ENCODE measurements around the gene ALOX5AP.

Gene ALOX5AP

DNA sequence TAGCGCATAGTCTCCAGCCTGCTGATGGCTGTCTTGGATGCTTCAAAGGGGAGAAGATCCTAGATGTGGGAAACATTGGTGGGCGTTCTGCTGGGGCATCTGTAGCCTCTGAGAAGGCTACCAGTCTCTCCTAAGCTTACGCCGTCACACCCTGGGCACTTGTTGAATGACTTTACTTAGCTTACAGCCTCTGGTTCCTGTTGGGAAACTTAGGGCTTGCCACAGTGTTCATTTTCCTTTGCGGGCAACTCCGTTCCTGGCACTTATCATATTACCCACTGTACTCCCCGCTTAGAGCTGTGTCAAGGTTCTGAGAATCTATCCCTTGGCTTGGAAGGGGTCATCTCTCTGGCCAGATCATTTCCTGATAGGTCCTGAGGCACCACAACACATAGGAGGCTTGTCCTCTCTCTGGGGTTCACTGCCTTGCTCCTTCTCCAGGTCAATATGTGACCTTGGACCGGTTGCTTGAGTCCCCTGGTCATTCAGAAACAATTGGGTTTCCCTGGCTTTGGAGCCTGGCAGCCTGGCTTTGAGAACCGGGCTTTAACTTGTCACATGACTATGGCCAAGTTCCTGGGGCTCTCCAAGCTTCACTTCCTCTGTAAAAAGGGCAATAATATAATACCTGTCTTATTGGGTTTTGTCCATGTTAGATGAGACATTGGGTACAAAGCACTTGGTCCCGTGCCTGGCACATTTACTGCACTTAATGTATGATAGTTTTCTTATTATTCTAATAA lies 20.5 kb upstream of the ALOX5AP start:
- no peak for DNase-seq (ENCODE audit: low read depth)

DNA sequence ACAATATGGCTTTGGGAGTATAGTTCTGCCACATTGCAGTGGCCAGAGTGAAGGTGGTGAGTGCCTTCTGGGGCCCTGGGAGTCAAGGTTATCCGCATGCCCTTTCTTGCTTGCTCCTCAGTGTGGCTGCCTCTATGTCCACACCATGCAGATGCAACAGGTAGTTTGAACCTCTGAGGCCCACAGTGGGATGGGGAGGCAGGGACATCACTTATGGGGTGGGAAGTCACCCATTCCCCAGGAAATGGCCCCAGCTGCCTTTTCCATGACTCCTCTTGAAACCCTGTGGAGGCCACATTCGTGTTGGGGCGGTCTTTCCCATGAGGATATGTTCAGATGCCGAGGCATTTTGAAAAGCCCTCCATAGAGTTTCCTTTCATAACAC lies 20.0 kb upstream of the ALOX5AP start:
- DNase-seq (ENCODE audit: low read depth): no peak

DNA sequence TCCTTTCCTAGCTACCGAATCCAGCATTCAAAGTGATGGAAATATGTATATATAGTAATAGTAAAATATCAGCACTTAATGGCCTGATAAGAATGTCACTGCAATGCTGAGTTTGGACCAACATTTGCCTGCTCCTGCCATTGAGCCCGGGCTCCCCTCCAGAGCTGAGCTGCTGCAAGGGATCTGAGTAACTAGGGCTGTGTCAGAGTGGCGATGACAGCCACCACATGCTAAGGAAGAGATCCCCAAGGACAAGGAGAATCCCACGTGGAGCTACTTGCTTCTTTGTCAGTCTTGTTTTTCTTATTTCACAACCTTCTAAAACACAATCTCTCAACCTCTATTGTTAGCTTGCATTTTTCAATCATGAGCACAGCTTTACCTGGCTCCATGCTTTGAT lies 19.5 kb upstream of the ALOX5AP start:
- no peak for DNase-seq (ENCODE audit: low read depth)

DNA sequence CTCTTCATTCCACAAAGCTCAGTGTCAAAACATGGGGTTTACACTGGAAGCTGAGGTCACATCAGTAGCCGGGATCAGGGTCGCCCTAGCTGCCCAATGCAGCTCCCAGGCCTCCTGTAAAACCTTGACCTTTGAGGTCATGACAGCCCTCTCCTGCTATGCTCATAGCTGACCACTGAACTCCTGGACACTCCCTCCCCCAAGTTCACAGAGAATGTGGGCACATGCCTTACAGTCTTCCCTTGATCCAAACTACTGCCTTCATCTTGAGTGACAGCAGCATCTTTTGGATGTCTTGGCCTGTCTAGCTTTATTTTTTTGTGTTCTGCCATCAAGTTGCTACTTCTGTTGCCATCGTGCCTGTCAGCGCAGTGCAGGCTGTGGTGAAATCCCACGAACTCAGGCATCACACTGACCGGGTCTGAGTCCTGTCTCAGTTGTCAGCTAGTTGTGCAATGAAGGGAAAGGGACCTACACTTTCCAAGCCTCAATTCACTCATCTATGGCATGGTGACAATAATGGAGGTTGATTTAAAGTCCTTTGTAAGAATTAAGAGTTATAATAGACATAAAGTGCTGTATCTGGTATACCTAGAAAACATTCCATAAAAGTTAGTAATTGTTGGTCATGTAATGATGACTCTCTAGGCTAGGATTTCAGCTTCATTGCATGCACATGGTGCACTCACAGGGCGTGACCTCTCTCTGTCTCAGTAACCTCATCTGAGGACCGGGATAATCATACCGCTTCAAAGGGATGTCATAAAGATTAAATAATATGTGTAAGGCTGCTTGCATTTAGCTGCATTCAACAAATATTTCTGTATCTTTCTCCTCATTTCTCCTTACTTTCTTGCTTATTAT lies 16.4 kb upstream of the ALOX5AP start:
- DNase-seq (ENCODE audit: low read depth): no peak

DNA sequence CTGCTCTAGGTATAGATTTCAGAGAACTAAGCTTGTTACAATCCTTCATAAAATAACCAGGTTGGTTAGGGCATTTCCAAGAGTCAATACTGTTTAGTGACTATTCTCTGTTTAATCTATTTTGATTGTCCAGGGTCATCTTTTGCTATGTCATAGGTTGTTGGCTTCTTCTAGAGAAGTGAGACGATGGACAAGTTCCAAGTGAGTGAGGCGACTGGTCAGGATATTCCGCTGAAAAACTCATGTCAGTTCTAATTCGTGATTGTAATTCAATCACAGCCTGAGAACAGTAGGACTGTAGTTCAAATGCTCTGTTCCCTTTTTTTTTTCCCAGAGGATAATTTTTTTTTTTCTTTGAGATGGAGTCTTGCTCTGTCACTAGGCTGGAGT lies 15.8 kb upstream of the ALOX5AP start:
- no peak for DNase-seq (ENCODE audit: low read depth)

DNA sequence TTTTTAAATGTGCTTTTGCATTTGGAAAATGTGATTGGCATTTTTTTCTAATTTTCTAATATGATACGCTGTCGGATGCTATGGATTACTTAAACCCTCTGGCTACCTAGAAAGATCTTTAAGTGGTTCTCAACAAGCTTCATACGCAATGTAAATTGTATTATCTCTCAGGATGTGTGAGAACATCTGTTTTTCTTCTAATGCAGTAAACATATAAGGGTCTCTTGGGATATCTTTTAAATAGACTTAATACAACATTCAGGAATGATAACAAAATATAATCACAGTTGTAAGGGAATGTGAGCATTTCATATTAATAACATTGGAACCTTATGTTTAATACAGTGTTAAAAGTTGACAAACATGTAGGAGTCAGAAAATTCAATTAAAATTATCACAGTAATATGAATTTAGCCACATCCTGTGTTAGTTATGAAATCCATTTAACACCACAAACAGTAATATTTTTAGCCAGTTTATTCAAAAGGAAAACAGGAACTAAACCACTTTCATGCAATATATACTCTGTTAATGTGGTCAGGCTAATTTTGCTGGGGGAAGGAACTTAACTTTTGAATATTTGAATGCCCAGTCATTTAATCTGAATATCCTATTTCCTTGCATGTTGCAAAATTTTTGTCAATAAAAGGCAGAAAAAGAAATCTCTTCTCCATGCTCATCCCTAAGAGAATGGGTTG lies 15.0 kb upstream of the ALOX5AP start:
- DNase-seq (ENCODE audit: low read depth): no peak

DNA sequence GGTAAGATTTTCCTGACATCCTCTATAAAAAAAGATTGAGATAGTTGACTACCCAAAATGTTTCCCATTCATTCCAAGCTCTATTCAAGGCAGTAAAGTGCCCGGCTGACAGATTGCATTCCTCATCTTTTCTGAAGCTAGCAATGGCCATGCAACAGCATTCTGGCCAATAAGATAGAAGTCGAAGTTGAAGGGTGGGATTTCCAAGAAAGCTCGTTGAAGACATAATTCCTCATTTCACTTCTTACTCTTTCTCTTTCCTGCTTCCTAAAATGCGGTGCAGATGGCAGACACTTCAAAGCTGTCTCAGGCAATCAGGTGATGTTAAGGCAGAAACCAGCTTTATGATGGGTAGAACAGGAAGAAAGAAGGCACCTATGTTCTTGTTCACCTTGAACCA lies 13.4 kb upstream of the ALOX5AP start:
- DNase-seq (ENCODE audit: low read depth): no peak

DNA sequence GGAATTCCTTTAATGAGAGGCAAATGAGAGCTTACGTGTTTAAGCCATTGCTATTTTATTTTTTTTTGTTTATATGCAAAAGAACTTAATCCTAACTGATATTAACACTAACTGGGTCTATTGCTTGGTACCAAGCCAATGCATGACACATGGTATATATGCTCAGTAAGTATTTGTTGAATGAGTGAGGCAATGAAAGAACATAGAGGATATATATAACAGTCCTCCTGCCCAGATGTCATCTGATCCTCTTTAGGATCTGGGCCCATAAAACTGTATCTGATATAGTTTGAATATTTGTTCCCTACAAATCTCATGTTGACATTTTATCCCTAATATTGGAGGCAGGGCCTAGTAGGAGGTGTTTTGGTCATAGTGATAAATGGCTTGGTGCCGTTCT lies 13.0 kb upstream of the ALOX5AP start:
- no peak for DNase-seq (ENCODE audit: low read depth)

DNA sequence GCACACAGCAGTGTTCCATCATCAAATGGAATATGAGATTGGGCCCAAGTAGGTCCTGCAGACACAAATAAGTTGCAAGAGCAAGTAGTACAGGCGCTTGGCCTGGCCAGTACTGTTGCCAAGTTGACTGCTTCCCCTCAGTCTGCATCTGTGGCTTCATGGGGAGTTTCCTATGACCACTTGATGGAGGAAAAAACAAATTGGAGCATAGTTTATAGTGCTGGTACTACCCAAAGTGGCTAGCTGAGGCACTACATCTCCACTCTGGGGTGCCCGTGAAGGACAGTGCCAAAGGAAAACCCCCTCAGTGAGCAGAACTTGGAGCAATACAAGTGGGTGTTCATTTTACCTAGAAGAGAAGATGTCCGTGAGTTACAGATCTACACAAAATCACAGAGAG lies 10.6 kb upstream of the ALOX5AP start:
- DNase-seq (ENCODE audit: low read depth): no peak

DNA sequence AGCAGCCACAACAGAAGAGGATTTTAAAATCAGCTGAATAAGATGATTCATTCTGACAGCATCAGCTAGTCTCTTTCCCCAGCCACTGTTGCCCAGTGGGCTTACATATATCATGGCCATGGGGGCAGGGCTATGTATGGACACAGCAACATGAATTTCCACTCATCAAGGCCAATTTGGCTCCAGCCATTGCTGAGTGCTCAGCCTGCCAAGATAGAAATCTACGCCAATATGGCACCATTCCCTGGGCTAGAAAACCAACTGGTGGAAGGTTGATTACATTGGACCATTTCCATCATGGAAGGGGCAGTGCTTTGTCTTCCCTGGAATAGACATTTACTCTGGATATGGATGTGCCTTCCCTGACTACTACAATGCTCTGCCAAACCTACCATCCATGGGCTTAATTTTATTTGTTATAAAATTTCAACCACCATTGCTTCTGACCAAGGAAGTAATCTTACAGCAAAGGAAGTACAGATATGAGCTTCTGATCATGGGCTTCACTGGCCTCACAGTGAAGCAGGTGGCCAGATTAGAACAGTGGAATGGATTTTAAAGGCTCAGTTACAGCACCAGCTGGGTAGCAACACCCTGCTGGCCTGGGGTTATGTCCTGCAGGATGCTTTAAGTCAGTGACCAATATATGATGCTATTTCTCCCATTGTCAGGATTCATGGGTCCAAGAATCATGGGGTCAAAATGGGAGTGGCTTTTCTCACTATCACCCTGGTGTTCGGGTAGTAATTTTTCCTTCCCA lies 9.8 kb upstream of the ALOX5AP start:
- no peak for DNase-seq (ENCODE audit: low read depth)

DNA sequence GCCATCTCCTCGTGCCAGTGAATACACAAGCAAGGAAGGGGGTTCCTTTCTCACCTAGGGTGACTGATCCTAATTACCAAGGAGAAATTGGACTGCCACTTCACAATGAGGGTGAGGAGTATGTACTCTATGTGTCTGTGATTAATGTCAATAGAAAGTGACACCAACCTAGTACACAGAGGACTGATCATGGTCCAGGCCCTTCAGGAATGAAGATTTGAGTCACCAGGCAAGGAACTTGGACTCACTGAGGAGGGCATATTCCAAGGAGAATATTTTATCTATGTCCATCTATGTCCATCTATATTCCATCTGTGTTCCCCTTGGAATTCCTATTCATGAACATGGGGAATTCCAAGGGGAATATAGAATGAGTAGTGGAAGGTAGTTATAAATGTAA lies 9.2 kb upstream of the ALOX5AP start:
- DNase-seq (ENCODE audit: low read depth): no peak

DNA sequence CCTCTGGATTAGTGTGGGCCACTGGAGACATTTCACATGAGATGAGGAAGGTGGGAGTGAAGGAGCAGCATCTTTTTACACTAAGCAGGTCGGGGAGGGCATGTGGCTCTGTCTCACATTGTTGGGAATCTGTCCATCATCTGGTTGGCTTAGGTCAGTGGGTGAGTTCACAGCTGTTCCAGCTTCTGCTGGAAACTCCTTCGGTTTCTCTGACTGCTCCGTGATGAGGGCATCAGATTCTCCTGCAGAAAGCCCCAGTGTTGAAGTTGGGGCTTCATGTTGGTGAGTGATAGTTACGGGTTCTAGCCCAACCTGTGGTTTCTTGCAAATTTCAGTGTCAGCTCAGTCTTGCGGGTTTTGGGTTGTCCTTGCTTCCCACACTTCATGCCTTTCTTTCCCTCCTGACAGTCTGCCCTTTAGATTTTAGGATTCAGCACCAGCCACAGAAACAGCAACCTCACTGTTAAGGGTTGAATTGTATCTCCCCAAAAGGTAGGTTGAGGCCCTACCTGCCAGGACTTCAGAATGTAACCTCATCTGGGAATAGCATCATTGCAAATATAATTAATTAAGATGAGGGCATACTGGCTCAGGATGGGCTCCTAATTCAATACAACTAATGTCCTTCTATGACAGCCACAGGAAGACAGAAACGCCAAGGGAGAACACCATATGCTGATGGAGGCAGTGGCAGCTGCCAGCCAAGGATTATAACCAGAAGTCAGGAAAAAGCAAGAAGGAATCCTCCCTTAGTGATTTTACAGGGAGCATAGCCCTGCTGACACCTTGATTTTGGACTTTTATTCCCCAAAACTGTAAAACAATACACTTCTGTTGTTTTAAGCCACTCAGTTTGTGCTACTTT lies 7.6 kb upstream of the ALOX5AP start:
- no peak for DNase-seq (ENCODE audit: low read depth)

DNA sequence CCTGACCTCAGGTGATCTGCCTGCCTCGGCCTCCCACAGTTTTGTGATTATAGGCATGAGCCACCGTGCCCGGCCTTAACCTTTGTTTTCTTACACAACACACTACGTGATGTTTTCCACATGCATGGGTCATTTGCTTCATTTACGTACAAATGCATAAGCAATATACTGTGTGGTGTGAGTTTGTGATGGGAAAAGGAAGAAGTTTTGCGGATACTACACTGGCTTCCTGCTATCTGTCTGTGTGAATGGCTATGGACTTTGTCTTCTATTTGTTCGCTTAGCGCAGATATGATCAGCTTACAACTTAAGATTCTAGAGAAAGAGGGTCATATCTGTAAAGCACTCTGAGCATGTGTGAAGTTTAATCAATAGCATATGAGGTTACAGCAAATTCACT lies 5.5 kb upstream of the ALOX5AP start:
- DNase-seq (ENCODE audit: low read depth): no peak

DNA sequence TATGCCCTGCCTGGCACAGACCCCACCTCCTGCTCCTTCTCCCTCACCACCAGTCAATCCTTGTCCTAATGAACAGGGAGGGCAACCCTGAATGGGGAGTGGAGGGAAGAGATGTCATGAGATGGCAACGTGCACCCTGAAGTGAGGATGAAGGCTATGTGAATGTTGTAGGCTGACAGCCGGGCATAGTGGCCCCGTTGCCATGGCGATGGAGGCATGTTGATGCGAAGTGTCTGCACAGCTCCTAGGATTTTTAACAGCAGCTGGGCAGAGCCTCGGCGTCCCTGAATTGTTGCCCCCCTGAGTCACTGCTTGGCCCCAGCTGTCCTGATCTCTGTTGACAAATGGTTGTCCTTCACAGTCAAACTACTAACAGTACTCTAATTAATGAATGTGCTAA lies 4.8 kb upstream of the ALOX5AP start:
- DNase-seq (ENCODE audit: low read depth): no peak

DNA sequence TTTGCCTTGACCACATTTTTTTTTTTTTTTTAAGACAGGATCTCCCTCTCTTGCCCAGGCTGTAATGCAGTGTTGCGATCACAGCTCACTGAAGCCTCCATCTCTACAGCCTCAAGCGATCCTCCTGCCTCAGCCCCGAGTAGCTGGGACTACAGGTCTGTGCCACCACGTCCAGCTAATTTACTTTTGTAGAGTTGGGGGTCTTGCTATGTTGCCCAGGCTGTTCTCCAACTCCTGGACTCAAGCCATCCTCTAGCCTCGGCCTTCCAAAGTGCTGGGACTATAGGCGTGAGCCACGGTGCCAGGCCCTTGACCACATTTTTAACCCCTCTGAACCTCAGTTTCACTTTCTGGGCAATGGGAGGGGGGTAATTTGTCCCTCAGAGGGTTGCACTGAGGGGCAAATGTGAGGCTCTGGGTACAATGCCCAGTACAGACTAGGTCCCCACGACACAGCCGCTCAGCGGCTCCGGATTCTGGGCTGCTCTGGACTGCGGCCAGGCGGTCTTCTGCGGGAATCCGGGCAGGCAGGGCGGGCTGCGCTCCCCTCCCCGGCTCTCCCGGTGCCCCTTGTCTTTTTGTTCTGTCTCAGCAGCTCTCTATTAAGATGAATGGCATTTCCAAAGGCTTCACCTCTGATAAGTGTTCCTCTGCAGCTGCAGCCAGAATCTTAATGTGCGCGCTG lies 3.8 kb upstream of the ALOX5AP start:
- no peak for DNase-seq (ENCODE audit: low read depth)

DNA sequence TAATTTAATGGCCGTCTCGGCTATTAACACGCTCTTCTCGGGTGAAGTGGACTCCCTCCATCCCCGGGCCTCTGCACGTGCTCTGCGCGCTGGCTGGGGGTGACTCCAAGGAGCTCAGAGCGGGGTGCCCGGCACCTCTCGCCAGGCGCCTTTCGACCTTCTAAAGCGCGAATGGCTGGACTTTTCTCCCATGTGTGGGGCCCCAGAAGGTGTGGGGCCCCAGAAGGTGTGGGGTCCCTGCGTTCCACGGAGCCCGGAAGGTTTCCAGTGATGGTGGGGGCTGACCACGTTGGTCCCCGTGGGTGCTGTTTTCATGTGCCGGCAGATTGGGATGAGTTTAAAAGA lies 3.3 kb upstream of the ALOX5AP start:
- no peak for DNase-seq (ENCODE audit: low read depth)

DNA sequence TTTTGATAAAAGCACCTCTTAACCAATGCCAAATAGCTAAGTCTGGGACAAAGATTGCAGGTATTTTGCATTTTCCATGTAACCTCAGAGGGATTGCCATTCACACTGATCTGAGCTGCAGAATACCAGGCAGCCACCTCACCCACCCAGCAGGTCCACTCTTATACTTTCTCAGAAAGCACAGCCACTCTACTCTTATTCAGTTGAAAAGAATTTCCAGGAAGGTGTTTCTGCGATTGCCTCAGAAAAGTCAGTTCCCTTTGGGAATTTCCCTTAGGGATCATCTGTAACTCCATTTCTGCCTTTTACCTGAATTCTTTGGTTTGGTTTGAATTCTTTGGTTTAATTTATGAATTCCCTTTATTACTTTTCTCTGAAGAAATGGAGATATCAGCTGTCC lies 904 bp upstream of the ALOX5AP start:
- no peak for DNase-seq (ENCODE audit: low read depth)

DNA sequence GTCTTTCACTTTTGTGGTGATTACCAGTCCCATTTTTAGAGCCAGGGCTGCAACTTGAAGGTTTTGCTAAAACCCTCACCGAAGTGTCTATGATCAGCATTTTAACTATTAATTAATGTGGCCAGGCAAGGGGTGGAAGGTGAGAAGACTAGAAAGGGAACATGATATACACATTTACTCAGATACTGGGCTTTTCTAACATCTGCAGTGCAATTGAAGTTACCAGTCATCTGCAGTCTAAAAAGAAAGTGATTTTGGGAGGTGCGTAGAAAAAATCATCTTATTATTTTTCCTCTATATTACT lies 481 bp downstream of the ALOX5AP start:
- no peak for DNase-seq (ENCODE audit: low read depth)

DNA sequence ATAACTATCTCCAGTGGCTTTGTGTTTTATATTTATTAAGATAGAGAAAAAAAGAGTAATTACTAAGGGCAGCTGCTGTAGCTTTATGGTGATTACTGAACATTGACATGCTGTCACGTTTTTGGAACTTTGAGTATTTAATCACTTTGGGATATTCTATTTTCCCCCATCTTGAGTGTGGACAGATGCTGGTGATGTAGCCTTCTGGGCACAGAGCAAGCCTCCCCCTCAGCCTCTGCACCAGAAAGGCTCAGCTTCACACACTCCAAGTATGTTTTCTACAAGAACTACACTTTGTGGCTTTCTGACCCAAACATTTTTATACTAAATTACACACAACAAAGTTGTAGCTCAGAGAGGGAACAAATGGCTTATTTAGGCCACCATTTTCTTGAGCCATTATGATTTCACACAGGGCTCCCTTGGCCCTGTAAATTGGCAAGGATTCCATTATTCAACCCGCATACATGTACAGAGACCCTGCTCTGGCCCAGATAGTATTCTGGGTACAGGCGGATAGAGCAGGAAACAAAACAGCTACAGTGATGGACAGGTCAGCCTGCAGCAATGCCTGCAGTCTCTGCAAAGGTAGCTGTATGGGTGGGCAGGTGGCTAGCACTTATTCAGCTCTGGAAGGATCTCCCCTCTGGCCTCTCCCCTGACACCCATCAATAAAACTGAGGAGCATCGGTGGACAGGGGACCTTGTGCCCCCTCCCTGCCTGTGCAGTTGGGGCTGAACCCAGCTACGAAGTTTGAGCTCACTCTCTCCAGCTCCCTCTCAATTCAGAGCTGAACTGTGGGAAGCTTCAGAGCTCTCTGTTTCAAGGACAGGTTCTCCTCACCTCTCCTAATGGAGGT lies 1.3 kb downstream of the ALOX5AP start:
- no peak for DNase-seq (ENCODE audit: low read depth)

Measured in stimulated activated CD8-positive, alpha-beta memory T cell treated with anti-CD3 and anti-CD28 coated beads, Interleukin-15, amount 100 ng/mL, for 24 hours (primary cell).